Stimulated activated CD4-positive, alpha-beta T cell treated with anti-CD3 and anti-CD28 coated beads, Interleukin-1b, Interleukin-23, amount 100 ng/mL, for 4 hours (primary cell): ENCODE data around the gene KCTD3.

ENCODE experiments used
- DNase-seq, 2 donors: peaks; one replicate each; pipeline ENCODE4 v3.0.0-alpha.2; 2020; ENCODE audit warnings: low read depth in 2 of 2

KCTD3 gene

DNA sequence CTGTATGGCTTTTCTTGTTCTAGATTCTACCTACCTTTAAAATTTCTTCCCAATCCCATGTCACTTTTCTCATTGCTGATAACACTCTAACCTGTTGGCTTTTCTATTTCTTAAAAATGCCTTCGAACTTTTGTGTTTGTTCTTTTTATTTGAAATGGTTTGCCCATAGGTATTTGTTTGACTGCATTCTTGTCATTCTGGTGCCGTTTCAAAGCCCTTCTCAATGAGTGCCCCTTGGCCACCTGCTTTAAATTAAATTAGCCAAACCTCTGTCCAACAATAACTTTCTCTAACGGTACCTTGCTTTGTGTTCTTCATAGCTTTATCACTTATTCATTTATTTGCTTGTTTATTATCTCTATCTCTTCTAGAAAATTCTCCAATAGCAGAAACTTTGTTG is 38.9 kb downstream of the KCTD3 start:
- no peak for DNase-seq

GRCh38 chr1:215606564-215607168 is 39.6 kb downstream of the KCTD3 start:
- no peak for DNase-seq

DNA sequence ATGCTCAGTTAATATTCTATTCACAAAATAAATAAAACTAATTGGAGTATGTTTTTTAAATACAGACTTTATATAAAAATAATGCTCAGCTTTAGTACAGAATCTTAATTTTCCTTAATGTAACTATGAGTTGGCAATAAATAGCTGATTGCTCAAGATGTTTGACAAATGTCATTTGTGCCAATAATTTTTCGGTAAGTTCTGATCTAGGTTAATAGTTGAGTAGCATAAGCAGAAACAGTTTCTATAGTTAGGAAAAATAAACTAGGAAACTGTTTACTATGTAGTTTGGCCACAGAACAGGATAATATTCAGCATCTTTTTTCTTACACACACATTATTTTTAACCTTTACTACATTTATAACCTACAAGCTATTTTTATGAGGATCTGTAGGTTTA is 40.3 kb downstream of the KCTD3 start:
- DNase-seq: no peak

DNA sequence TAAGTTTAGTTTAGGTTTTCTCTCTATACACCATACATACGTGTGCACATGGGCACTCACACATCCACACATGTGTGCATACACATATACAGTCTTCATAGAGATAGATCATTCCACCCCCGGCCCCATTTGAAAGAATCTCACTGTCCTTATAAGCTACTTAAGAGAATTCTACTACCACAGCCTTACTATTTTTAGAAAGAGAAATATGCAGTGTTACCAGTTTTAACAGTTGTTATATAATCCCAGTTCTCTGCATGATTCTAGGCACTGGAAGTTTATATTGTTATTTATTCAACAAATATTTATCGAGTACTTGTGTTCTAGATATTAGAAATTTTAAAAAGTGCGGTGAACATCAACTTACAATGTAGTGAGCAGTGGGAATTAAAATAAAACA is 41.5 kb downstream of the KCTD3 start:
- no peak for DNase-seq

- DNase-seq: no peak
Measured at GRCh38 chr1:215612391-215612790, 45.3 kb downstream of the KCTD3 start.

- no peak for DNase-seq
Measured at GRCh38 chr1:215617979-215618378, 50.9 kb downstream of the KCTD3 start.

DNA sequence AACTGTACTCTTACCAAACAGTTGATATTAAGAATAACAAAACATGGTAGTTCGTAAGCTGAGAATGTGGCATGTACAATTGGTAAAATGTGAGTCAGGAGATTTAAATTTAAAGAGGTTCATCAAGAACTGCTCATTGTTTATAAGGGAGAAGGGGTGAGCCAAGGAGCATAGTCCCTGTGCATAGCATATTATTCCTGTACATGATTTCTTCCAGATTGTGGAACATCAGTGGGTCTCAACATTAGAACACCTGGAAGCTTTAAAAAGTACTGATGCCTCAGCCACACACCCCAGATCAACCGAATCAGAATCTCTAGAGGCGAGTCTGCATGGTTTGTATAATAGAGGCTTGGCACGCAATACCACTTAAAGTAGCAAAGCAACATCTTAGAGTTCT is 56.1 kb downstream of the KCTD3 start:
- no peak for DNase-seq

- DNase-seq: no peak
Measured at GRCh38 chr1:215625949-215626348, 58.8 kb downstream of the KCTD3 start.

DNA sequence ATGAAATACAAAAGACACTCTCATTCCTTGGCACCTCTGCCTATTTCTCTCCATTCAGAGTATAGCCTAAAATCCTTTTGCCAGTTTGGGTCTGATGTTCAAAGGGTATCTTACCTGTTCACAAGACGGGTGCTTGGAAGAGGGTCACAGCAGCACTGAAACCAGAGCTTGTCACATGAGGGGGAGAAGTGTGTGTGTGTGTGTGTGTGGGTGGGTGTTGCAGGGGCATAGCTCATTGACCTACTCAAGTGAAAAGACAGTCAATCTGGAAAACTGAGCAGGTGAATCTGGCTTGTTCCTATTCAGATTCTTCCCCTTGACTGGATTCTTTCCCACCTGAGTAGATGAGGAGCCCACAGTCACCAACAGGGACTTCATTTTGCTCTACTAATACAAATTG is 63.9 kb downstream of the KCTD3 start:
- DNase-seq: no peak

GRCh38 chr1:215631489-215631888 is 64.4 kb downstream of the KCTD3 start:
- no peak for DNase-seq

DNA sequence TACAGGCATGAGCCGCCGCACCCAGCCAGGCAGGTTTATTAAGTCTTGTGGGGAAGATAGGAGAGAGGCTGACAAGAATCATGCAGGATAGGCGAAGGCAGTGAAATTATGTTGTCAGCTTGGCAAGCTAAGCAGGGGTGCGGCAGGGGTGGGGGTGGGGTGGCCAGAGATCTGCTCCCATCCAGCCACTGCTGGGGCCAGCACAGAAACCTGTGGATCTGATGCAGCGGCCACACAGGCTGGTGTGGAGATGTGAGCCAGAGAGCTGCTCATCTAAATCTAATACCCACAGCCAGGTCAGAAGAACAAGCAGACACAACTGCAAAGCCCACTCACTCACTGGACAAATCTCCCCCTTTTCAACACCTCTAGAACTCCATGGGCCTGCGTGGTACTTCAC is 68.7 kb downstream of the KCTD3 start:
- no peak for DNase-seq

DNA sequence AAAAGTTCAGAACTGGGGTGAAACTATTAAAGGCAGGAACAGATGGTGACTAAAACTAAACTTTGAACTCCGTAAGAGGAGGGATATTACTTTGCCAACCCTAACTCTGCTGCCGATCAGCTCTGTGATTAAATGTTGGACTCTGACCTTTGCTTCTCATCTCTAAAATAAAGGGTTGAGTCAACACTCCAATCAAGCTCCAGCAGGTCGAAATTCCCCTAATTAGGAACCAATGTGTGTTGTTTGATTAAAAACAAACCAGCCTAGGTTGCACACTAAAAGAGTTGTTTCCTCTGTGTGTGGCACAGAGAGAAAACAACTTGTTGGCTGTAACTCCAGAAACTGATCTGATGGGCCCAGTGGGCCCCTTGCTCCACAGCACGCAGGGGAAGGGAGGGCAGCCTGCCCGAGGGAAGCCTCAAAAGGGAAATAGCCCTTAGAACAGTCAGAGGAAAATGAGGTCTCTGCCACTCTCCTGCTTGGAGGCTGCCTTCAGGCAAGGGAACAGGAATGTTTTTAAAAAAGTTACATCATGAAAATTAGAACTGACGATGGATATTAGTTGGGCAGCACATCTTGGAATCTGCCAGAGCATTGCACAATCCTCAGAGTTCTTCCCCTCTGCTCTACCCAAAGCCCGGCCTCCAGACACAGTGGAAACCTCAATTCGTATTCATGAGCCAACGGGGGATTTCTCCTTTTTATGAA is 69.3 kb downstream of the KCTD3 start:
- DNase-seq: no peak

DNA sequence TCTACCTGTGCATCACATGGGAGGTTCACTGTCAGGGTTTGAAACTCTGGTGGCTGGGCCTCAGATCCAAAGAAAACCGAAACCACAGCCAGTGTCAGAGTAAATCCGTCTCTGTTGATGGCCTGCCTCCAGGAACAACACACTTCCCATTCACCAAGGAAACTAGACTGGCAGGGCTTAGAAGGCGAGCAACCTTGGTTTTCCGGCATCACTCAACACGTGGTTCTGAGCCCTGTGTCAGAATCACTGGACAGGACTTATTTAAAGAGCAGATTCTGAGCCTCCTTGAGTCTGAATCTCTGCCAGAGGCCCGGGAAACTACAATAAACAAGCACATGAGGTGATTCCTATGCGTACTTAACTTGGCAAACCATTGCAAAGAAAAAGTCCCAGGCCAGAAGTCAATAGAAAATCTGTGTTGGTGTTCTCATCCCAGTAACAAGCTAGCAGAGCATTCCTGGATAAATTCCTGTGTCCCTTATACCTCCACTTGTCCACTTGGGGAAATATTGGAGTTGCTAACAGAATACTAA is 70.0 kb downstream of the KCTD3 start:
- DNase-seq: no peak

DNA sequence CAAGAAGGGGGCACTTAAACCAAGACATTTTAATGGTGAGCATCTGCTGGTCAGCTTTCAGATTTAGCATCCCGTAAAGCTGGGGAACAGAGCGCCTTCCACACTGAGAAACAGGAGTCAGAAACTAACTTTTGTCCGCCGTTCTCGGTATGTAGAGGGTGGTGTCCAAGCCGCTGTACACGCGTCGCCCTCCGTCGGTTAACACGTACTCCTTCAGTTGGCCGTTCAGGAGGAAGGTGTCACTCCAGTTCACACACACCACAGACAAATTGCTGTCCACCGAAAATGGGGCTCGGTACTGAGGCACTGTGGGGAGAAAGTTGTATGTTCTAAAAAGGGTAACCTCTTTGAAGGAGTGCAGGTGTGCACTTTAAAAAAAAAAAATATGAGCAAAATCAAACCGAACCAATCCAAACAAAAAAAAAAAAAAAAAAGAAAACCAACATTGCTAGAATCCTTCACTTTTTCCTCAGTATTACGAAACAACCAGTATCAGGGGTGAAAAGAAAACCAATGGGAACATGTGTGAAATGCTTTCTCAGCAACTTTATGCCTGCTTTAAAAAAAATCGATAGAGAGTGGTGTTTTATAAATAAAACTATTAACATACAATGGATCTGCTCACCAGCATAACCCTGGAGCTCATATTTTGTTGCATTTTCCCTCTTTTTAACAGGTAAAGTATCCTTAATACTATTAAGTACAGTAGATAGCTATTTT is 73.5 kb downstream of the KCTD3 start:
- DNase-seq: no peak

GRCh38 chr1:215643592-215644321 is 76.7 kb downstream of the KCTD3 start:
- DNase-seq: no peak

GRCh38 chr1:215645182-215645581 is 78.1 kb downstream of the KCTD3 start:
- no peak for DNase-seq

DNA sequence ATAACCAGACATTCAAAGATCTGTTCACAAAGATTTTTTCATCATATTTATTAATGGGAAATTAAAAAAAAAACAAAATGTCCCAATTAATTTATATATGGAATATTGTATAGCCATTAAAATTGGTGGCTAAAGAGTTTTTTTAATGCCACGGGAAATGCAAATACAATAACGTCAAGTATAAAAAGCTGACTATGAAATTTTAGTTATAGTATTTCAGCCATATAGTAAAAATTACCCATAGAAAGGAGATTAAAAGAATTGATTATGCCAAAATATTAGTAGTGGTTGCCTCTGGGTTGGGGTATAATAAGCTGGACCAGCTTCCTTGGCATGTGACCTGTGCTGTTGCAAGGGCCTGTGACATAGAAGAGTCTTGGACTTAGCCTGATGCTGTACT is 78.8 kb downstream of the KCTD3 start:
- no peak for DNase-seq

DNA sequence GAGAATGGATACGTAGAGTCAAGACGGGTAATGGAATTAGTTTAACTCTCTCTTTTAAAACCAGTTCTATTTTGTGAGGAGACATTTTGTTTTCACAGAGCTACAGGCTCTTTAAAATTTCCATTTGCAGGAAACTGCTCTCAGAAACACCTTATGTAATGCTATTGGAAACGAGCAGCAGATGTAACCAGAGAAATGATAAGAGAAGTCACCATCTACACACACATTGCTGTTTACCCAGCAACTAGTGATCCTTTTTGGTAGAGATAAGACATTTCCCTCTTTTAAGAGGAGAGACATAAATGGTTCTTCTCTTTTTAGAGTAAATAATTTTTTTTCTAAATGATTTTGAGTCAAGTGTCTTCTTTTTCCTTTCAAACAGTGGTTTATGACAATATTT is 80.6 kb downstream of the KCTD3 start:
- no peak for DNase-seq

- DNase-seq: no peak
Measured at GRCh38 chr1:215648957-215649356, 81.9 kb downstream of the KCTD3 start.

DNA sequence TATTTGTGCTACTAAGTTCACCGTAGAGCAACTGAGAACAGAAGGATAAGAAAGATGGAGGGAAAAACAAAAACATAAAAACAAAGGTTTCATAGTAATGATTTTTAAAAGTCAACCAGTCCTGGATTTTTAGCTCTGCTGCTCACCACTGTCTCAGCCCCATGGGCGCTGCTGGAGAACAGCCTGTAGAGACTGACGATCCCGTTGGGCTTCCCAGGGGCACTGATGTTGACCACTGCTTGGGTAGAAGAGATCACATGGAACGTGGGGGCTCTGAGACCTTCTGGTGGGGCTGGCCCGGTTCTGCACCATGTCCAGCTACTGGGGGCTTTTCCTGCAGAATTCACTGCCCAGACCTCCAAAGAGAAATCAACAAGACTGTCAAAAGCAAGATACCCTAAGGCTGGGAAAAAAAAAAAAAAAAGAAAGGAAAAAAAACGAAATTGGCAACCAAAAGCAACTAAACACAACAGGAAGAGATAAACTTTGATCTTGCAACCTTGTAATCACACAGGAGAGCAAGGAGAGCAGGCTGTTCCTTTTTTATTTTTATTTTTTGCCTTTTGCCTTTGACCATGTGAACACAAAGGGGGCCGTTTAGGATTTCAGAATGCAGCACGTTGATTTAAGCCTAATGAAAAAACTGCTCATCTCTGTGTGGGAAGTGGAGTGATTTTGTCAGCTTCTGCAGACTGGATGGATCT is 83.5 kb downstream of the KCTD3 start:
- DNase-seq: no peak

DNA sequence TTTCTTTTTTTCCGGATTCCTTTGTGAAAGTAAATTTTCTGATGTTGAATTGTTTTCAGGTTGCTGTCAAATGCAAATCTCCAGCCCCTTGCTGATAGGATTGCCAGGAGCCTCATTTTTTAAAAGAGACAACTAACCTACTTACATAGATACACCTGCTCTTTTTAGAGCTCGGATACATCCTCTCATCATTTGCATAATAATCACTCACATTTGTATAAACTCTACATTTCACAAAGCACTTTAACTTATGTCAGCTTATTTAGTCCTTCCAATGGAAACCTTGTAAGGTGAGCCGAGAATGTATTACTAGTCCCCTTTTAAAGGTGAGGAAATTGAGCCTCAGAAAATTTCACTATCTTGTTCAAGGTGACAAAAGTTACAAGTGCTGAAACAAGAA is 84.8 kb downstream of the KCTD3 start:
- DNase-seq: no peak

- DNase-seq: no peak
Measured at GRCh38 chr1:215652371-215652770, 85.3 kb downstream of the KCTD3 start.
